HCT116 (cell line): Measurements from ENCODE around the gene CHSY1. TPM values are rescaled to one million over a fixed set of nuclear protein-coding genes. Genes with fewer than 3 reads are reported as not detected.

Experiments
- ATAC-seq: fragments of 200-7000 bp; cut with Tn5 transposase; 2 replicates; pipeline ENCODE4 v1.9.1; 2020; ENCODE audit warnings: mild to moderate bottlenecking, moderate library complexity
- BruUV-seq: library from RNA; stranded (reverse); fragments of 400-500 nt; replicated peaks from 2 replicates; lab custom pipeline; 2021; lab: Mats Ljungman, UMichigan
- CTCF ChIA-PET: fragments of 300-600 bp; sonication (Branson Sonifier 250); formaldehyde crosslinking; loops from one replicate; lab custom pipeline; 2021; ENCODE audit warnings: antibody characterized with exemption; lab: Charles Lee
- POLR2A ChIA-PET: fragments of 300-600, 350-600 bp; sonication (Branson Sonifier 250); formaldehyde crosslinking; loops from one replicate; lab custom pipeline; 2021; ENCODE audit warnings: antibody characterized with exemption; lab: Charles Lee
- RAD21 ChIA-PET, 2 experiments: fragments of 300-600 bp; sonication (Branson Sonifier 250); formaldehyde crosslinking; loops; one replicate each; lab custom pipeline; 2023; ENCODE audit warnings: low total read pairs in 2 of 2; ENCODE audit not compliant: uncharacterized antibody in 2 of 2, unreplicated experiment in 2 of 2, low non-redundant PET in 1 of 2; lab: Charles Lee
- DNase-seq: peaks from one replicate; pipeline ENCODE4 v3.0.0-alpha.2; 2010; ENCODE audit warnings: low read depth, low spot score
- H2AFZ ChIP-seq: fragments of 200-600 bp; shearing (Covaris generic), sonication (generic); 2 replicates; pipeline ENCODE4 v1.6.1; 2017; ENCODE audit warnings: low read depth, mixed run types, mixed read lengths, antibody characterized with exemption, low read length; ENCODE audit not compliant: poor library complexity, severe bottlenecking
- H3K27ac ChIP-seq: 2 replicates; pipeline ENCODE4 v1.5.1; 2012; ENCODE audit warnings: low read depth, low read length
- H3K27me3 ChIP-seq: fragments of 200-600 bp; sonication (generic); 2 replicates; pipeline ENCODE4 v1.6.1; 2016; ENCODE audit warnings: mixed run types, low read length, mixed read lengths; ENCODE audit not compliant: insufficient read depth
- H3K36me3 ChIP-seq, 2 experiments: fragments of 200-500 bp in 1 of 2; fragments of 200-600 bp in 1 of 2; sonication (Bioruptor generic) in 1 of 2; sonication (generic) in 1 of 2; 2 replicates each; pipeline versions ENCODE4 v1.5.1 to v1.6.1; 2014 to 2016; ENCODE audit warnings: low read length in 2 of 2, inconsistent platforms in 1 of 2, mixed read lengths in 1 of 2, mixed run types in 1 of 2; ENCODE audit not compliant: insufficient read depth in 2 of 2, control insufficient read depth in 1 of 2
- H3K4me1 ChIP-seq, 2 experiments: fragments of 200-600 bp in 1 of 2; sonication (generic) in 1 of 2; 2 replicates each; pipeline versions ENCODE4 v1.5.1 to v1.6.1; 2012 to 2017; ENCODE audit warnings: low read length in 2 of 2, inconsistent platforms in 1 of 2, mild to moderate bottlenecking in 1 of 2, mixed read lengths in 1 of 2, mixed run types in 1 of 2, moderate library complexity in 1 of 2; ENCODE audit not compliant: insufficient read depth in 2 of 2, control insufficient read depth in 1 of 2
- H3K4me2 ChIP-seq: fragments of 200-600 bp; sonication (generic); 2 replicates; pipeline ENCODE4 v1.6.1; 2017; ENCODE audit warnings: mixed run types, low read length, mixed read lengths
- H3K4me3 ChIP-seq, 2 experiments: fragments of 200-600 bp in 1 of 2; sonication (generic) in 1 of 2; replicated peaks in 1 of 2; 2 replicates each; pipeline ENCODE4 v1.5.1; 2011 to 2016; ENCODE audit warnings: low read length in 2 of 2, control low read depth in 1 of 2, low read depth in 1 of 2, mild to moderate bottlenecking in 1 of 2, mixed read lengths in 1 of 2, mixed run types in 1 of 2
- H3K79me2 ChIP-seq: fragments of 200-600 bp; sonication (generic); 2 replicates; pipeline ENCODE4 v1.6.1; 2017; ENCODE audit warnings: mild to moderate bottlenecking, mixed run types, low read length, moderate library complexity, mixed read lengths; ENCODE audit not compliant: insufficient read depth
- H3K9ac ChIP-seq: fragments of 200-600 bp; sonication (generic); 2 replicates; pipeline ENCODE4 v1.6.1; 2016; ENCODE audit warnings: low read length, mixed read lengths
- H3K9me2 ChIP-seq: fragments of 200-600 bp; sonication (generic), shearing (Covaris generic); 2 replicates; pipeline ENCODE4 v1.6.1; 2017; ENCODE audit warnings: mixed run types, mild to moderate bottlenecking, moderate library complexity; ENCODE audit not compliant: insufficient read depth
- H3K9me3 ChIP-seq, 2 experiments: fragments of 200-500 bp in 1 of 2; fragments of 200-600 bp in 1 of 2; sonication (Bioruptor generic) in 1 of 2; sonication (generic) in 1 of 2; 2 replicates each; pipeline ENCODE4 v1.6.1; 2014 to 2017; ENCODE audit warnings: low read length in 2 of 2, mixed read lengths in 2 of 2, inconsistent platforms in 1 of 2, low read depth in 1 of 2, mild to moderate bottlenecking in 1 of 2, mixed run types in 1 of 2, moderate library complexity in 1 of 2; ENCODE audit not compliant: control insufficient read depth in 1 of 2, insufficient read depth in 1 of 2
- H4K20me1 ChIP-seq: fragments of 200-600 bp; sonication (generic), shearing (Covaris generic); 2 replicates; pipeline ENCODE4 v1.6.1; 2017; ENCODE audit warnings: mixed run types, mild to moderate bottlenecking, moderate library complexity; ENCODE audit not compliant: insufficient read depth
- CBX3 ChIP-seq: IDR thresholded peaks from 2 replicates; pipeline ENCODE4 v1.6.1; 2012; ENCODE audit warnings: low read depth
- CEBPB ChIP-seq: IDR thresholded peaks from 2 replicates; pipeline ENCODE4 v1.6.1; 2012; ENCODE audit warnings: low read depth
- EGR1 ChIP-seq: IDR thresholded peaks from 2 replicates; pipeline ENCODE4 v1.6.1; 2012; ENCODE audit warnings: low read depth
- ELF1 ChIP-seq: IDR thresholded peaks from 2 replicates; pipeline ENCODE4 v1.6.1; 2012; ENCODE audit warnings: low read depth, borderline replicate concordance
- EZH2phosphoT487 ChIP-seq: fragments of 200-600 bp; IDR thresholded peaks from 2 replicates; pipeline ENCODE4 v1.6.1; 2018; ENCODE audit warnings: antibody characterized with exemption, borderline replicate concordance
- FOSL1 ChIP-seq: IDR thresholded peaks from 2 replicates; pipeline ENCODE4 v1.6.1; 2012; ENCODE audit warnings: low read depth
- JUND ChIP-seq: IDR thresholded peaks from 2 replicates; pipeline ENCODE4 v1.6.1; 2012
- POLR2AphosphoS5 ChIP-seq: IDR thresholded peaks from 2 replicates; pipeline ENCODE4 v1.6.1; 2011; ENCODE audit warnings: mild to moderate bottlenecking, low read depth, low read length, moderate library complexity
- RAD21 ChIP-seq: IDR thresholded peaks from 2 replicates; pipeline ENCODE4 v1.6.1; 2012; ENCODE audit warnings: low read depth, mild to moderate bottlenecking
- SIN3A ChIP-seq: IDR thresholded peaks from 2 replicates; pipeline ENCODE4 v1.6.1; 2012; ENCODE audit warnings: low read depth
- SP1 ChIP-seq: IDR thresholded peaks from 2 replicates; pipeline ENCODE4 v1.6.1; 2012; ENCODE audit warnings: low read depth
- TCF7L2 ChIP-seq: IDR thresholded peaks from 2 replicates; pipeline ENCODE4 v1.7.0; 2011; ENCODE audit warnings: borderline replicate concordance, inconsistent platforms; ENCODE audit not compliant: insufficient read depth, insufficient read length; ENCODE audit errors: extremely low read depth
- YY1 ChIP-seq: IDR thresholded peaks from 2 replicates; pipeline ENCODE4 v1.6.1; 2011; ENCODE audit warnings: low read length, low read depth, moderate library complexity, mild to moderate bottlenecking; ENCODE audit not compliant: insufficient replicate concordance; ENCODE audit errors: extremely low read depth
- ZBTB33 ChIP-seq: IDR thresholded peaks from 2 replicates; pipeline ENCODE4 v1.6.1; 2011; ENCODE audit warnings: mild to moderate bottlenecking, low read length, moderate library complexity; ENCODE audit not compliant: insufficient replicate concordance; ENCODE audit errors: extremely low read depth
- ZFX ChIP-seq: fragments of 450-650 bp; IDR thresholded peaks from 2 replicates; pipeline ENCODE4 v1.6.1; 2017
- intact Hi-C: fragments of 100-400 bp; cut with micrococcal nuclease; formaldehyde crosslinking; loops from 2 replicates; pipeline ENCODE4 v1.10.0; 2022
- total RNA-seq: library from RNA; stranded (reverse); gene quantifications from one replicate; pipeline ENCODE4 v1.2.1, GENCODE V29; 2021; ENCODE audit not compliant: unreplicated experiment
- TF ChIP-seq, protein P1 (sequence below), 3 experiments: fragments of 200-600 bp in 1 of 3; sonication (generic) in 1 of 3; IDR thresholded peaks in 2 of 3; conservative IDR thresholded peaks in 1 of 3; 2 replicates each; pipeline ENCODE4 v1.5.1; 2012 to 2017; ENCODE audit warnings: low read depth in 2 of 3, low read length in 2 of 3, antibody characterized with exemption in 1 of 3, borderline replicate concordance in 1 of 3, control low read depth in 1 of 3, mild to moderate bottlenecking in 1 of 3, mixed read lengths in 1 of 3, mixed run types in 1 of 3, moderate library complexity in 1 of 3; ENCODE audit not compliant: insufficient read depth in 1 of 3
- TF ChIP-seq, protein P2 (sequence below): IDR thresholded peaks from 2 replicates; pipeline ENCODE4 v1.6.1; 2012

The CHSY1 gene
- total RNA-seq, 1 experiment from 2014 or later: 25.4 TPM

DNA sequence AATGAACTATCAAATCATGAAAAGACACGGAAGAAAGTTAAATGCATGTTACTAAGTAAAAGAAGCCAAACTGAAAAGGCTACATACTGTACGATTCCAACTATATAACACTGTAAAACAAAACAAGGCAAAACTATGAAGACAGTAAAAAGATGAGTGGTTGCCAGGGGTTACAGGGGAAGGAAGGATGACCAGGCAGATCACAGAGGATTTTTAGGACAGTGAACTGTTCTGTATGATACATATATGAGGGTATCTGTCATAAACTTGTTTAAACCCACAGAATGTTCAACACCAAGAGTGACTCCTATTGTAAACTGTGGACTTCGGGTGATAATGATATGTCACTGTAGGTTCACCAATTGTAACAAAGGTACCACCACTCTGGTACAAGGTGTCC, 60.6 kb downstream of the CHSY1 start:
- H3K9me3 ChIP-seq: no peaks in the 10 kb centered on the region
- POLR2A ChIA-PET: no interaction called here
- H3K4me3 ChIP-seq: no peak overlapping the region
- H3K27ac ChIP-seq: no peak overlapping the region
- CTCF ChIA-PET: no interaction called here
- intact Hi-C loops: no loop called here
- H3K27me3 ChIP-seq: no peaks in the 10 kb centered on the region
- peaks cover 95% of the 10 kb centered on the region for H3K79me2 ChIP-seq
- H3K9ac ChIP-seq: no peak overlapping the region
- no peak overlapping the region for H2AFZ ChIP-seq
- peaks cover 14% of the 10 kb centered on the region; the same call in 1 of the 2 replicates for H4K20me1 ChIP-seq
- no peaks in the 10 kb centered on the region for H3K36me3 ChIP-seq
- no TSS peak for BruUV-seq
- no peaks in the 10 kb centered on the region for H3K9me2 ChIP-seq
- DNase-seq: no peak
- TF ChIP-seq, protein P1, sequence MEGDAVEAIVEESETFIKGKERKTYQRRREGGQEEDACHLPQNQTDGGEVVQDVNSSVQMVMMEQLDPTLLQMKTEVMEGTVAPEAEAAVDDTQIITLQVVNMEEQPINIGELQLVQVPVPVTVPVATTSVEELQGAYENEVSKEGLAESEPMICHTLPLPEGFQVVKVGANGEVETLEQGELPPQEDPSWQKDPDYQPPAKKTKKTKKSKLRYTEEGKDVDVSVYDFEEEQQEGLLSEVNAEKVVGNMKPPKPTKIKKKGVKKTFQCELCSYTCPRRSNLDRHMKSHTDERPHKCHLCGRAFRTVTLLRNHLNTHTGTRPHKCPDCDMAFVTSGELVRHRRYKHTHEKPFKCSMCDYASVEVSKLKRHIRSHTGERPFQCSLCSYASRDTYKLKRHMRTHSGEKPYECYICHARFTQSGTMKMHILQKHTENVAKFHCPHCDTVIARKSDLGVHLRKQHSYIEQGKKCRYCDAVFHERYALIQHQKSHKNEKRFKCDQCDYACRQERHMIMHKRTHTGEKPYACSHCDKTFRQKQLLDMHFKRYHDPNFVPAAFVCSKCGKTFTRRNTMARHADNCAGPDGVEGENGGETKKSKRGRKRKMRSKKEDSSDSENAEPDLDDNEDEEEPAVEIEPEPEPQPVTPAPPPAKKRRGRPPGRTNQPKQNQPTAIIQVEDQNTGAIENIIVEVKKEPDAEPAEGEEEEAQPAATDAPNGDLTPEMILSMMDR (IDR thresholded peaks at IDR 0.05 in 2 of 3, conservative IDR thresholded peaks at IDR 0.05 in 1 of 3; ENCODE audit: borderline replicate concordance in 1 of 3, insufficient read depth in 1 of 3, low read depth in 2 of 3, low read length in 2 of 3): no peak
- TF ChIP-seq EZH2phosphoT487: no peak
- TF ChIP-seq, protein P2, sequence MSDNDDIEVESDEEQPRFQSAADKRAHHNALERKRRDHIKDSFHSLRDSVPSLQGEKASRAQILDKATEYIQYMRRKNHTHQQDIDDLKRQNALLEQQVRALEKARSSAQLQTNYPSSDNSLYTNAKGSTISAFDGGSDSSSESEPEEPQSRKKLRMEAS: no peak
- H3K4me1 ChIP-seq: no peaks in the 10 kb centered on the region; a peak in 1 of 4 replicates
- no peak overlapping the region for H3K4me2 ChIP-seq
- RAD21 ChIA-PET: no interaction called here
- ATAC-seq: no peak

DNA sequence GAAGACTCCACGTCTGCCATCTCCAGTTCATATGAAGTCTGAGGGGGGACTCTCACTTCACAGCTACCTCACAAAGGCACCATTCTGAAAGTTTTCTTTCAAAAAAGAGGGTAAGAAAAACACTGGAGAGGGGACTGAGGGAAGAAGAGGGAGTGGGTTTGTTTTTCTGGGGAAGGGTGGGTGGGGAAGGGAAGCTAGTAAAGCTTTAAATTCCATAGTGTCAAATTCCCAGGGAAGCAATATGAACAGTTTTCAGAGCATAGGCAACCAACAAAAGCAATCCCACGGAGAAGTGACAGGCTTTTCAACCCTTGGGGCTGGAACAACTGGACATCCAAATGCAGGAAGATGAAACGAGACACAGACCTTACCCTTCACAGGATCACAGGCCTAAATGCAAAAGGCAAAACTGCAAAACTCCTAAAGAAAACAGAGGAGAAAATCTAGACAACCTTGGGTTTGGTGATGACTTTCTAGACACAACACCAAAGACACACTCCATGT, 61.7 kb downstream of the CHSY1 start:
- H3K4me3 ChIP-seq: no peak overlapping the region
- no peak overlapping the region for H3K4me2 ChIP-seq
- no peaks in the 10 kb centered on the region for H3K27me3 ChIP-seq
- H3K36me3 ChIP-seq: no peaks in the 10 kb centered on the region
- POLR2A ChIA-PET: no interaction called here
- DNase-seq (no peak), ATAC-seq (no peak)
- no peak overlapping the region for H2AFZ ChIP-seq
- no peaks in the 10 kb centered on the region for H3K9me2 ChIP-seq
- BruUV-seq: no TSS peak
- RAD21 ChIA-PET: no interaction called here
- intact Hi-C loops: no loop called here
- no peak overlapping the region for H3K27ac ChIP-seq
- peaks cover 11% of the 10 kb centered on the region; the same call in 1 of the 2 replicates for H4K20me1 ChIP-seq
- peaks cover 93% of the 10 kb centered on the region for H3K79me2 ChIP-seq
- H3K4me1 ChIP-seq: no peaks in the 10 kb centered on the region
- H3K9ac ChIP-seq: no peak overlapping the region
- no peaks in the 10 kb centered on the region for H3K9me3 ChIP-seq
- CTCF ChIA-PET: no interaction called here
- TF ChIP-seq FOSL1 (no peak), EZH2phosphoT487 (no peak), SIN3A (no peak), CBX3 (no peak), ZBTB33 (no peak), RAD21 (no peak), EGR1 (no peak), SP1 (no peak), ZFX (no peak), YY1 (no peak), ELF1 (no peak), JUND (no peak), POLR2AphosphoS5 (no peak), CEBPB (no peak), TCF7L2 (no peak)
- TF ChIP-seq, protein P2: no peak
